Mesendoderm (in vitro differentiated cells): ENCODE results near the gene RNF138.
"Not testable (repeated sequence)": the region's sequence is repeated elsewhere in the genome, so short reads cannot be mapped to it uniquely, and the experiment has no call there.

ENCODE experiments used
- DNase-seq: peaks from one replicate; pipeline ENCODE4 v3.0.0; 2013
- H2AK5ac ChIP-seq: 2 replicates; pipeline ENCODE4 v1.6.1; 2013; ENCODE audit warnings: low read length, inconsistent platforms
- H2BK120ac ChIP-seq: 2 replicates; pipeline ENCODE4 v1.6.1; 2013; ENCODE audit warnings: low read depth, mild to moderate bottlenecking, low read length, moderate library complexity, mixed read lengths
- H2BK15ac ChIP-seq: replicated peaks from 2 replicates; pipeline ENCODE4 v1.6.1; 2013; ENCODE audit warnings: low read depth, mild to moderate bottlenecking, moderate library complexity
- H2BK5ac ChIP-seq: 2 replicates; pipeline ENCODE4 v1.6.1; 2013; ENCODE audit warnings: low read length, inconsistent platforms
- H3K18ac ChIP-seq: 2 replicates; pipeline ENCODE4 v1.6.1; 2013; ENCODE audit warnings: mild to moderate bottlenecking, low read length, mixed read lengths
- H3K23ac ChIP-seq: one replicate; pipeline ENCODE4 v1.6.1; 2013; ENCODE audit warnings: low read length
- H3K27ac ChIP-seq: 2 replicates; pipeline ENCODE4 v1.5.1; 2013; ENCODE audit warnings: low read depth, mild to moderate bottlenecking, inconsistent platforms, low read length, moderate library complexity
- H3K27me3 ChIP-seq: 2 replicates; pipeline ENCODE4 v1.6.1; 2013; ENCODE audit warnings: low read length, control low read depth, mild to moderate bottlenecking, inconsistent platforms; ENCODE audit not compliant: insufficient read depth, poor library complexity
- H3K36me3 ChIP-seq: 2 replicates; pipeline ENCODE4 v1.6.1; 2013; ENCODE audit warnings: low read length, inconsistent platforms; ENCODE audit not compliant: control insufficient read depth, insufficient read depth
- H3K4ac ChIP-seq: one replicate; pipeline ENCODE4 v1.6.1; 2013; ENCODE audit warnings: low read depth, mild to moderate bottlenecking, low read length, moderate library complexity
- H3K4me1 ChIP-seq: 2 replicates; pipeline ENCODE4 v1.6.1; 2013; ENCODE audit warnings: low read depth, low read length, inconsistent platforms; ENCODE audit not compliant: control insufficient read depth
- H3K4me2 ChIP-seq: 2 replicates; pipeline ENCODE4 v1.6.1; 2013; ENCODE audit warnings: low read length
- H3K4me3 ChIP-seq: 2 replicates; pipeline ENCODE4 v1.5.1; 2013; ENCODE audit warnings: mild to moderate bottlenecking, low read length
- H3K56ac ChIP-seq: one replicate; pipeline ENCODE4 v1.6.1; 2013; ENCODE audit warnings: low read length
- H3K79me1 ChIP-seq: 2 replicates; pipeline ENCODE4 v1.6.1; 2013; ENCODE audit warnings: low read length, inconsistent platforms
- H3K79me2 ChIP-seq: 2 replicates; pipeline ENCODE4 v1.6.1; 2013; ENCODE audit warnings: mild to moderate bottlenecking, low read length; ENCODE audit not compliant: control insufficient read depth, insufficient read depth
- H3K9ac ChIP-seq: 2 replicates; pipeline ENCODE4 v1.6.1; 2013; ENCODE audit warnings: low read length, inconsistent platforms
- H4K5ac ChIP-seq: one replicate; pipeline ENCODE4 v1.6.1; 2013; ENCODE audit warnings: low read length
- H4K8ac ChIP-seq: one replicate; pipeline ENCODE4 v1.6.1; 2013; ENCODE audit warnings: low read depth, mild to moderate bottlenecking, control low read depth, low read length, moderate library complexity
- WGBS: extraction: QIAGEN DNeasy Blood & Tissue Kit; methylation state at CpG from one replicate; pipeline ENCODE4 v1.1.7; 2013; ENCODE audit warnings: low lambda C conversion rate, missing lambda C conversion rate; ENCODE audit not compliant: insufficient coverage; ENCODE audit errors: extremely low coverage; 5-methylcytosine and 5-hydroxymethylcytosine counted together

RNF138 gene

GRCh38 chr18:32156855-32157254 lies 65.2 kb downstream of the RNF138 start:
- no peaks in the 10 kb centered on the region for H3K79me1 ChIP-seq
- H2BK5ac ChIP-seq = no peak overlapping the region
- no peaks in the 10 kb centered on the region for H3K27me3 ChIP-seq
- H3K79me2 ChIP-seq = no peaks in the 10 kb centered on the region
- H4K5ac ChIP-seq = no peak overlapping the region
- no peak overlapping the region for H2AK5ac ChIP-seq
- H3K4me1 ChIP-seq = no peaks in the 10 kb centered on the region
- no peak overlapping the region for H3K4ac ChIP-seq
- H3K27ac ChIP-seq = no peak overlapping the region
- no peak for DNase-seq
- H2BK15ac ChIP-seq = no peak overlapping the region
- H3K23ac ChIP-seq = no peak overlapping the region
- no peak overlapping the region for H3K56ac ChIP-seq
- H4K8ac ChIP-seq = no peak overlapping the region
- H3K9ac ChIP-seq = no peak overlapping the region
- no peak overlapping the region for H3K18ac ChIP-seq
- no peak overlapping the region for H3K4me2 ChIP-seq
- H3K36me3 ChIP-seq = no peaks in the 10 kb centered on the region
- no peak overlapping the region for H3K4me3 ChIP-seq
- H2BK120ac ChIP-seq = no peak overlapping the region

DNA sequence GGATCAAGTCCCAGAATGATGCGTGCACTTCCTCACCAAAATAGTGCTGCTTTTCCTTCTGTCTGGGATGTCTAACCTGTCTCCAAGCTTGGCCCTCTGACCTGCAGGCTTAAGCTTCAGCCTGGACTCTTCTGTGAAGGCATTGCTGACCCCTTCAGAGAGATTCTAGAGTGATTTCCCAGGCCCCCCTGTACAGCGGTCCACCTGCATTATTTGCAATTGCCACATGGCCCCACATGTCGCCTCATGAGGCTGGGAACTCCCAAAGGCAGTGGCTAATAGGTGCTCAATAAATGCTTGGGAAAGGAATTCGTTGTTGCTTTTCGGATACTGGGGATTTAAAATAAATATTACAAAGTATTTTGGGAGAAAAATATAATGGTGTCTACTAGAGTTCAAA lies 65.9 kb downstream of the RNF138 start:
- Histone ChIP-seq H2BK120ac (no peak overlapping the region), H3K4me2 (no peak overlapping the region), H2AK5ac (no peak overlapping the region), H2BK15ac (no peak overlapping the region), H4K8ac (no peak overlapping the region), H3K18ac (no peak overlapping the region), H3K4me3 (no peak overlapping the region), H3K4ac (no peak overlapping the region), H3K79me1 (no peaks in the 10 kb centered on the region), H3K27ac (no peak overlapping the region), H3K23ac (no peak overlapping the region), H3K4me1 (no peaks in the 10 kb centered on the region), H3K9ac (no peak overlapping the region), H4K5ac (no peak overlapping the region), H3K36me3 (no peaks in the 10 kb centered on the region), H3K79me2 (no peaks in the 10 kb centered on the region), H3K56ac (no peak overlapping the region), H2BK5ac (no peak overlapping the region), H3K27me3 (no peaks in the 10 kb centered on the region)
- WGBS = no CpG with 5 or more reads among the region's 5 CpGs
- DNase-seq = no peak

GRCh38 chr18:32158108-32158624 lies 66.5 kb downstream of the RNF138 start:
- Histone ChIP-seq H4K8ac (no peak overlapping the region), H3K79me2 (no peaks in the 10 kb centered on the region), H3K18ac (no peak overlapping the region), H3K4me2 (peak overlapping the region; percentile 40), H3K9ac (peak overlapping the region; percentile 42), H2AK5ac (no peak overlapping the region), H3K79me1 (no peaks in the 10 kb centered on the region), H2BK15ac (no peak overlapping the region), H2BK120ac (no peak overlapping the region), H3K27me3 (no peaks in the 10 kb centered on the region), H3K4me1 (no peaks in the 10 kb centered on the region), H2BK5ac (no peak overlapping the region), H3K27ac (no peak overlapping the region), H3K4ac (no peak overlapping the region), H3K56ac (no peak overlapping the region), H3K4me3 (no peak overlapping the region), H3K36me3 (no peaks in the 10 kb centered on the region), H4K5ac (no peak overlapping the region), H3K23ac (no peak overlapping the region)
- peak; percentile 94 for DNase-seq
- WGBS = no CpG with 5 or more reads among the region's 22 CpGs

DNA sequence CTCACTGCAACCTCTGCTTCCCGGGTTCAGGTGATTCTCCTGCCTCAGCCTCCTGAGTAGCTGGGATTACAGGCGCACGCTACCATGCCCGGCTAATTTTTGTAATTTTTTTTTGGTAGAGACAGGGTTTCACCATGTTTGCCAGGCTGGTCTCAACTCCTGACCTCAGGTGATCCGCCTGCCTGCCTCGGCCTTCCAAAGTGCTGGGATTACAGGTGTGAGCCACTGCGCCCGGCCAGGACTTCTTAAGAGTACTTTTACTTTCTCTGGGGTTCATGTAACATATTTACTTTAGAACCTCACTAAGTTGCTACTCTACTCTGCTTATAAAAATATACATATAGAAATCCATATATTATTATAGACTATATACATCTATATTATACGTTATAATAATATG lies 67.0 kb downstream of the RNF138 start:
- not testable (repeated sequence) for H3K79me2 ChIP-seq, H3K4me2 ChIP-seq, H2BK5ac ChIP-seq, H3K56ac ChIP-seq, H4K8ac ChIP-seq, H3K36me3 ChIP-seq, H4K5ac ChIP-seq, H3K4me3 ChIP-seq, H3K79me1 ChIP-seq, H3K23ac ChIP-seq, H3K18ac ChIP-seq, H3K9ac ChIP-seq, H2AK5ac ChIP-seq, H2BK15ac ChIP-seq, H3K27ac ChIP-seq, H3K4me1 ChIP-seq, H3K27me3 ChIP-seq, H2BK120ac ChIP-seq, DNase-seq, H3K4ac ChIP-seq
- WGBS = no CpG with 5 or more reads among the region's 9 CpGs

DNA sequence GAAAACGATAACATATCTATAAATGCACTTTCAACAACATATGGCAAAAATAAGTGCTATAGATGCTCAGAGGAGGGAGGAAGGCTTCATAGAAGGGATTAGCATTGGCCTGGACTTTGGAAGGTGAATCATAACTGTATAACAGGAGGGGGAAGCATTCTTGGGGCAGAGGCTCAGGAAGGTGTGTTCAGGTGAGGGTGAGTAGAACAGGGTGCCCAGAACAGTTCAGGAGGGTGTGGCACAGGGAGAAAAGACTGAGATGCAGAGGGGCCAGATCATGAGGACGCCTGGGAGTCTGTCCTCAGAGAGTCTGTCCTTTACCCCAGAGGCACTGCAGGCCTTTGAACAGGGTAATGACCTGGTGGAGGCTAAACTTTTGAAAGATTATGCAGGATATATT lies 68.9 kb downstream of the RNF138 start:
- Histone ChIP-seq H2AK5ac (no peak overlapping the region), H4K5ac (no peak overlapping the region), H3K4me2 (no peak overlapping the region), H4K8ac (no peak overlapping the region), H3K56ac (no peak overlapping the region), H3K4me1 (no peaks in the 10 kb centered on the region), H2BK120ac (no peak overlapping the region), H3K27me3 (no peaks in the 10 kb centered on the region), H3K9ac (no peak overlapping the region), H3K27ac (no peak overlapping the region), H3K4me3 (no peak overlapping the region), H3K79me1 (no peaks in the 10 kb centered on the region), H3K23ac (no peak overlapping the region), H3K79me2 (no peaks in the 10 kb centered on the region), H3K36me3 (no peaks in the 10 kb centered on the region), H3K4ac (no peak overlapping the region), H2BK5ac (no peak overlapping the region), H2BK15ac (no peak overlapping the region), H3K18ac (no peak overlapping the region)
- no peak for DNase-seq
- no CpG with 5 or more reads among the region's 2 CpGs for WGBS

- Histone ChIP-seq H2AK5ac (no peak overlapping the region), H3K4me3 (no peak overlapping the region), H2BK5ac (no peak overlapping the region), H3K18ac (no peak overlapping the region), H3K4me2 (no peak overlapping the region), H4K8ac (no peak overlapping the region), H4K5ac (no peak overlapping the region), H3K36me3 (no peaks in the 10 kb centered on the region), H3K79me2 (no peaks in the 10 kb centered on the region), H3K4me1 (no peaks in the 10 kb centered on the region), H3K56ac (no peak overlapping the region), H2BK120ac (no peak overlapping the region), H3K79me1 (no peaks in the 10 kb centered on the region), H2BK15ac (no peak overlapping the region), H3K23ac (no peak overlapping the region), H3K27ac (no peak overlapping the region), H3K27me3 (no peaks in the 10 kb centered on the region), H3K9ac (no peak overlapping the region), H3K4ac (no peak overlapping the region)
- no CpG with 5 or more reads among the region's 3 CpGs for WGBS
- DNase-seq = no peak
Measured at GRCh38 chr18:32167980-32168730, 76.5 kb downstream of the RNF138 start.
